ENCODE data around the gene SALL3.
"Not testable (repeated sequence)": the region's sequence is repeated elsewhere in the genome, so short reads cannot be mapped to it uniquely, and the experiment has no call there.

SALL3 gene

GRCh38 chr18:78962098-78962497, 17.5 kb upstream of the SALL3 start:
- Histone ChIP-seq H3K4me3 (ENCODE audit: insufficient read depth, low read depth, low read length, poor library complexity, severe bottlenecking) (no peak overlapping the region), H3K36me3 (ENCODE audit: control insufficient read depth, insufficient read depth, low read length) (no peaks in the 10 kb centered on the region), H3K27me3 (replicated peaks; ENCODE audit: control insufficient read depth, insufficient read depth, low read length, poor library complexity, severe bottlenecking) (no peaks in the 10 kb centered on the region), H3K9me3 (ENCODE audit: control insufficient read depth, low read length) (no peaks in the 10 kb centered on the region), H3K27ac (ENCODE audit: insufficient read depth, low read length, poor library complexity, severe bottlenecking) (no peak overlapping the region), H3K4me1 (ENCODE audit: control insufficient read depth, insufficient read depth, low read length, poor library complexity, severe bottlenecking) (no peaks in the 10 kb centered on the region)
- DNase-seq: no peak

- H3K9me3 ChIP-seq (ENCODE audit: control insufficient read depth, low read length); H3K36me3 ChIP-seq (ENCODE audit: control insufficient read depth, insufficient read depth, low read length); H3K4me1 ChIP-seq (ENCODE audit: control insufficient read depth, insufficient read depth, low read length, poor library complexity, severe bottlenecking): not testable (repeated sequence)
These were observed 14.9 kb upstream of the SALL3 start for GRCh38 chr18:78964727-78965126.

DNA sequence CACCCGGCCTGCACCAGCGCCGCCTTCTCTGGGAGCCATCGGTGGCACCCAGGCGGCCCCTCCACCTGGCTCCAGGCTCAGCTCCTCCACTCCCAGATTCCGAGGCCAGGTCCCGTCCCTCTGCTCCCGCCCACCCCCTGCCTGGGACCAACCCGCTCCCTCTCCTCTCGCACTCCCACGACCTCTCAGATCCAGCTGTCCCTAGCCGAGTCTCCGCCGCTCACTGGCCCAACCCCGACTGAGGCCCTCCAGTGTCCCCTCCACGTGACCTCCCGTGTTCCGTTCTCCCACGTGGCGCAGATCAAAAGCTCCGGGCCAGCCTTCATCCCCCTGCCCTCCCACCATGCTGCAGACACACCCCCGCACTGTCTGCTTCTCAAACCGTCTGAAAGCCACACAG, 14.4 kb upstream of the SALL3 start:
- Histone ChIP-seq H3K4me3 (ENCODE audit: insufficient read depth, low read depth, low read length, poor library complexity, severe bottlenecking) (no peak overlapping the region), H3K36me3 (ENCODE audit: control insufficient read depth, insufficient read depth, low read length) (no peaks in the 10 kb centered on the region), H3K9me3 (ENCODE audit: control insufficient read depth, low read length) (no peaks in the 10 kb centered on the region), H3K4me1 (ENCODE audit: control insufficient read depth, insufficient read depth, low read length, poor library complexity, severe bottlenecking) (no peaks in the 10 kb centered on the region), H3K27me3 (replicated peaks; ENCODE audit: control insufficient read depth, insufficient read depth, low read length, poor library complexity, severe bottlenecking) (peaks cover 3% of the 10 kb centered on the region), H3K27ac (ENCODE audit: insufficient read depth, low read length, poor library complexity, severe bottlenecking) (no peak overlapping the region)
- no peak for DNase-seq

More at GRCh38 chr18:78964727-78965126, 14.9 kb upstream of the SALL3 start:
- H3K27me3 ChIP-seq (replicated peaks; ENCODE audit: control insufficient read depth, insufficient read depth, low read length, poor library complexity, severe bottlenecking); H3K4me3 ChIP-seq (ENCODE audit: insufficient read depth, low read depth, low read length, poor library complexity, severe bottlenecking); DNase-seq; H3K27ac ChIP-seq (ENCODE audit: insufficient read depth, low read length, poor library complexity, severe bottlenecking): not testable (repeated sequence)

- no peaks in the 10 kb centered on the region for H3K9me3 ChIP-seq (ENCODE audit: control insufficient read depth, low read length)
- no peaks in the 10 kb centered on the region for H3K4me1 ChIP-seq (ENCODE audit: control insufficient read depth, insufficient read depth, low read length, poor library complexity, severe bottlenecking)
These were observed 13.5 kb upstream of the SALL3 start for GRCh38 chr18:78965917-78966792.

DNA sequence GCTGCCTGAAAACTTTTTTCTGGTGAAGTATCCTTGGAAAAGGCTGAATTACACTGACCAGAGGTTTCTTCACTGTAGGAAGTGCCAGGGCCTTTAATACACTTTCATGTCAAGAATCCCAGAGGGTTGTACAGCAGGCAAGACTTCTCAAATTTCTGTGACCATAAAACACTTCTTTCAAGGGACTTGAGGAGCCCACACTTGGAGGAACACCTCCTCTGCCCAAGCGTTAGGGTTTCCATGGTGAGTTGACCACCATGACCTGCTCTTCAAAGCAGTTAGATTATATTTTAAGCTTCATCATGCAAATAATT, 12.9 kb upstream of the SALL3 start:
- H3K4me1 ChIP-seq (ENCODE audit: control insufficient read depth, insufficient read depth, low read length, poor library complexity, severe bottlenecking): no peaks in the 10 kb centered on the region
- no peak overlapping the region for H3K4me3 ChIP-seq (ENCODE audit: insufficient read depth, low read depth, low read length, poor library complexity, severe bottlenecking)
- H3K36me3 ChIP-seq (ENCODE audit: control insufficient read depth, insufficient read depth, low read length): no peaks in the 10 kb centered on the region
- H3K27ac ChIP-seq (ENCODE audit: insufficient read depth, low read length, poor library complexity, severe bottlenecking): no peak overlapping the region
- H3K27me3 ChIP-seq (replicated peaks; ENCODE audit: control insufficient read depth, insufficient read depth, low read length, poor library complexity, severe bottlenecking): peaks cover 3% of the 10 kb centered on the region
- no peaks in the 10 kb centered on the region for H3K9me3 ChIP-seq (ENCODE audit: control insufficient read depth, low read length)
- DNase-seq: no peak

More at GRCh38 chr18:78965917-78966792, 13.5 kb upstream of the SALL3 start:
- no peak overlapping the region for H3K4me3 ChIP-seq (ENCODE audit: insufficient read depth, low read depth, low read length, poor library complexity, severe bottlenecking)
- peaks cover 3% of the 10 kb centered on the region for H3K27me3 ChIP-seq (replicated peaks; ENCODE audit: control insufficient read depth, insufficient read depth, low read length, poor library complexity, severe bottlenecking)
- H3K36me3 ChIP-seq (ENCODE audit: control insufficient read depth, insufficient read depth, low read length): no peaks in the 10 kb centered on the region
- H3K27ac ChIP-seq (ENCODE audit: insufficient read depth, low read length, poor library complexity, severe bottlenecking): no peak overlapping the region
- DNase-seq: no peak

DNA sequence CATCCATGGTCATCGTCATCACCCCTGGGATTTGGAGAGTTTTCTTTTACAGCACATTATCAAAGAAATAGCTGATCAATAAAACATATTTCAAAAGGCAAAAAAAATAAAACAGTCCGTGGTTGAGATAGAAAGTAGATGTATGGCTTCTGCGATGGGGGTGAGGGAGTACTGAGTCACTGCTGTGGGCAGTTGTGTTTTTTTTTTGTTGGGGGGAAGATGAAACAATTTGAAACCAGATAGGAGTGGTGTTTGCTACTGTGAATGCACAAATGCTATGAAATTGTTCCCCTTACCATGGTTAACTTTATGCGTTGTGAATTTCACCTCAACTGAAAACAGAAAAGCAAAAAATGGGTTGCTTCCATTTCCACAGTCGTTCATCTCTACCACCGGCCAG, 11.9 kb upstream of the SALL3 start:
- Histone ChIP-seq H3K4me3 (ENCODE audit: insufficient read depth, low read depth, low read length, poor library complexity, severe bottlenecking) (no peak overlapping the region), H3K9me3 (ENCODE audit: control insufficient read depth, low read length) (no peaks in the 10 kb centered on the region), H3K4me1 (ENCODE audit: control insufficient read depth, insufficient read depth, low read length, poor library complexity, severe bottlenecking) (no peaks in the 10 kb centered on the region), H3K36me3 (ENCODE audit: control insufficient read depth, insufficient read depth, low read length) (no peaks in the 10 kb centered on the region), H3K27me3 (replicated peaks; ENCODE audit: control insufficient read depth, insufficient read depth, low read length, poor library complexity, severe bottlenecking) (peaks cover 5% of the 10 kb centered on the region), H3K27ac (ENCODE audit: insufficient read depth, low read length, poor library complexity, severe bottlenecking) (no peak overlapping the region)
- no peak for DNase-seq

GRCh38 chr18:78969574-78970315, 9.9 kb upstream of the SALL3 start:
- Histone ChIP-seq H3K27ac (ENCODE audit: insufficient read depth, low read length, poor library complexity, severe bottlenecking) (no peak overlapping the region), H3K36me3 (ENCODE audit: control insufficient read depth, insufficient read depth, low read length) (no peaks in the 10 kb centered on the region), H3K27me3 (replicated peaks; ENCODE audit: control insufficient read depth, insufficient read depth, low read length, poor library complexity, severe bottlenecking) (peaks cover 20% of the 10 kb centered on the region), H3K4me3 (ENCODE audit: insufficient read depth, low read depth, low read length, poor library complexity, severe bottlenecking) (no peak overlapping the region), H3K4me1 (ENCODE audit: control insufficient read depth, insufficient read depth, low read length, poor library complexity, severe bottlenecking) (peaks cover 14% of the 10 kb centered on the region), H3K9me3 (ENCODE audit: control insufficient read depth, low read length) (no peaks in the 10 kb centered on the region)
- DNase-seq: no peak

DNA sequence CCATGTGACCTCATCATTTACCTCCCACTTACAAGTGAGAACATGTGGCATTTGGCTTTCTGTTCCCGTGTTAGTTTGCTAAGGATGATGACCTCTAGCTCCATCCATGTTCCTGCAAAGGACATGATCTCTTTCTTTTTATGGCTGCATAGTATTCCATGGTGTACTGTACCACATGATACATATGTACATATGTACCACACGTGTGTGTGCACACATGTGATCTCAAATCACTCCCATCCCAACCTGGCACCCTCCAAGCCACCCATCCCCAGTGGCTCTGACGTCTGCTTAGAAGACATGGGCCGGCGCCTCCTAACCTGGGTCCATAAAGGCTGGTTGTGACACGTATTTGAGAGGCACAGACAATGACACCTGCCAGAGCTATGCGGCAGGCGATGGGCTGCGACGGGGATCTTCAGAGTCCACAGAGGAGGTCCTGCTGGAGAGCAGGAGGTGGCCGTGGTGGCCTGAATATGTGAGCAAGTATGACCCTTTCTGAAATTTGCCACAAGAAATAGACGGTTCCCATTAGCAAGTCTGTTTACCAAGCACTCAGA, 8.8 kb upstream of the SALL3 start:
- H3K9me3 ChIP-seq (ENCODE audit: control insufficient read depth, low read length): no peaks in the 10 kb centered on the region

DNA sequence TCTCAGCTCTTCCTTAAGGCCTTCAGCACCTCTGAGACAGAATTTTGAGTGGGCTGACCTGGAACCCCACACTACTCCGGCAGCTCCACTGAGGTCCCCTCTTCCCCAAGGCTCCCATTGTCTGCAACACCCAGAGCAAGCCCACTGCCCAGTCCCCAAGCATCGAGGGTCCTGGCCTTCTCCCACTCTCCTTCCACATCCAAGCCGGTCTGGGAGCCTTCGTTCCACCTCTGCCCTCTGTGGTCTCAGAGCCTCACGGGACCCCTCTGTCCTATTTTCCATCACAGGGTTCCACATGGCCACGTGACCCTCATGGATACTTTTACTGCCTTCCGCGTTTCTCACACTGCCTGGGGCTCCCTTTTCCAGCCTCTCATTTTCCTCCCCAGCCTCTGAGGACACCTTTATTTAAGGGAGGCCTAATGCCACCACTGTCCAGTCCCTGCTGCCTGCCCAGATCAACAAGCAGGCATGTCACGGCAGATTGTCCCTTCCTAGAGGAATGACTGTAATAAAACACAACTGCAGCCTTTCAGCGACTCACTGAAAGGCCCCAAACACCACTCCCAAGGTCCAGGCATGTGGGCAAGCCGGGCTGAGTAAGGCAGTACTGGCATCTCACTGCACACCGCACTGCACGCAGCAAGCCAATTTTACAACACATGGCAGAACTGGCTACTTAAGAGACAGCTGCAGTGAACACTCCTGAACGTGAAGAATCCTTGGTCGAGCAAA, 7.9 kb upstream of the SALL3 start:
- DNase-seq: no peak
- H3K9me3 ChIP-seq (ENCODE audit: control insufficient read depth, low read length): no peaks in the 10 kb centered on the region
- peaks cover 14% of the 10 kb centered on the region for H3K4me1 ChIP-seq (ENCODE audit: control insufficient read depth, insufficient read depth, low read length, poor library complexity, severe bottlenecking)
- no peak overlapping the region for H3K4me3 ChIP-seq (ENCODE audit: insufficient read depth, low read depth, low read length, poor library complexity, severe bottlenecking)
- H3K27ac ChIP-seq (ENCODE audit: insufficient read depth, low read length, poor library complexity, severe bottlenecking): no peak overlapping the region
- peaks cover 27% of the 10 kb centered on the region for H3K27me3 ChIP-seq (replicated peaks; ENCODE audit: control insufficient read depth, insufficient read depth, low read length, poor library complexity, severe bottlenecking)
- no peaks in the 10 kb centered on the region for H3K36me3 ChIP-seq (ENCODE audit: control insufficient read depth, insufficient read depth, low read length)

More for the DNA sequence above, 8.8 kb upstream of the SALL3 start:
- no peak overlapping the region for H3K4me3 ChIP-seq (ENCODE audit: insufficient read depth, low read depth, low read length, poor library complexity, severe bottlenecking)
- no peak for DNase-seq
- H3K27ac ChIP-seq (ENCODE audit: insufficient read depth, low read length, poor library complexity, severe bottlenecking): no peak overlapping the region
- peaks cover 14% of the 10 kb centered on the region for H3K4me1 ChIP-seq (ENCODE audit: control insufficient read depth, insufficient read depth, low read length, poor library complexity, severe bottlenecking)
- peaks cover 27% of the 10 kb centered on the region for H3K27me3 ChIP-seq (replicated peaks; ENCODE audit: control insufficient read depth, insufficient read depth, low read length, poor library complexity, severe bottlenecking)
- H3K36me3 ChIP-seq (ENCODE audit: control insufficient read depth, insufficient read depth, low read length): no peaks in the 10 kb centered on the region

Data from effector memory CD4-positive, alpha-beta T cell (primary cell).